Measurements from ENCODE around the gene FUCA2.

Gene FUCA2, protein sequence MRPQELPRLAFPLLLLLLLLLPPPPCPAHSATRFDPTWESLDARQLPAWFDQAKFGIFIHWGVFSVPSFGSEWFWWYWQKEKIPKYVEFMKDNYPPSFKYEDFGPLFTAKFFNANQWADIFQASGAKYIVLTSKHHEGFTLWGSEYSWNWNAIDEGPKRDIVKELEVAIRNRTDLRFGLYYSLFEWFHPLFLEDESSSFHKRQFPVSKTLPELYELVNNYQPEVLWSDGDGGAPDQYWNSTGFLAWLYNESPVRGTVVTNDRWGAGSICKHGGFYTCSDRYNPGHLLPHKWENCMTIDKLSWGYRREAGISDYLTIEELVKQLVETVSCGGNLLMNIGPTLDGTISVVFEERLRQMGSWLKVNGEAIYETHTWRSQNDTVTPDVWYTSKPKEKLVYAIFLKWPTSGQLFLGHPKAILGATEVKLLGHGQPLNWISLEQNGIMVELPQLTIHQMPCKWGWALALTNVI

DNA sequence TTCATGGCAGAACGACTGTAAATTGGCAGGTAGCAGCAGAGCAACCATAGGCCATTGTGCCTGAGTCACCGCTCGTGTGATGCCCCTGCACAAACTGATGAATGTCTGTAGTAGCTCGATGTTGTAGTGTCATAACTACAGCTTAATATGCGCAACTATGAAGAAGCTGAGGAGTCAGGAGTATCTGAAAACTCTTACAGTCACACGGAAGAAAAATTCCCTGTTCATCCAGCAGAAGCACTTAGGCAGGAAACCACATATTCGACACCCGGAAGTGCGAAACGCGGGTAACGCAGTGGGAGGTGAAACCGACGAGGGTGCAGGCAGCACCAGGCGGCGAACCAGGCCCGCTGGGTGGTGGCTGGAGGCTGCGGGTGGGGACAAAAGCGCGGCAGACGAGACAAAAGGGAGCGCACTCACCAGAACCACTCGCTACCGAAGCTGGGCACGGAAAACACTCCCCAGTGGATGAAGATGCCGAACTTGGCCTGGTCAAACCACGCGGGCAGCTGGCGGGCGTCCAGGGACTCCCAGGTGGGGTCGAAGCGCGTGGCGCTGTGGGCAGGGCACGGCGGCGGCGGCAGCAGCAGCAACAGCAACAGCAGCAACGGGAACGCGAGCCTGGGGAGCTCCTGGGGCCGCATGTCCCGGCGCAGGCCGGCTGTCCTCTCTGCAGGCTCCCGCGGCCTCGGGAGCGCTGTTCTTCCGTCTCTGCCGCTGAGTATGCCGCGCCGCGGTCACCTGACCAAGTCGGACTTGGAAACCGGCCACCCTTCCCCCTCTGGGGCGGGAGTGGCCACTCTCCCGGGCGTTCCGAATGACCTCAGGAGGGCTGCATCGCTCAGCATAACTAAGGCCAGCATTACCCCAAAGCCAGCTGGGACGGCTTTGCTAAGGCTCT, at the start of gene FUCA2:
Gene FUCA2, minus strand, starts transcription at position 730 of the 901 bp plus-strand sequence. Its CDS starts 86 bp downstream, at position 644.
- DNase-seq (peak; percentile 72), ATAC-seq (peak; percentile 83)

DNA sequence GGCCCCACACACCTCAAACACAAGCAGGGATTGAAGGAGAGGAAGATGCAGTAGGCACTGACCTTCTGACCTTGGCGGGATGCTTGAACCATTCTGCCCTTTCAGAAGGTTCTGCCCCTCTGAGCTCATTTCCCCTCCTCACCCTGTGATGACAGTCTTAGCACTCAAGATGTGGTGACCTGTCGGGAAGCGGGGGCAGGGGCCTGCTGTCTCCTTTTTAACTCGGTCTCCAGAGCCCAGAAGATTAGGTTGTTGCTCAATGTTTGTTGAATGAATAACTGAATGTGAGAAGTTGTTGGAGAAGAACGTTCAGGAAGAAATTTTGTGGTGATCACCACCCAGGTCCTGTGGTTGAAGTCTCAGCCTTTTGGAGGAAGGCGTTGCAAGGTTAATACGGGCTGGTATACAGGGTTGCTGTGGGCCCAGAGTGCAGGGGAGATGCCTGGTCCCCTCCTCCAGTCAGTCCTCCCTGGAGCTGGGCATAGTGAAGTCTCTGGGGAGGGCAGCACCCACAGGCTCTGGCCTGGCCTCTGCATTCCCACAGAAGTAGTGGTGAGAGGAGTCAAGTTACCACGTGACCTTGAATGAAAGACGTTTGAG, 49.7 kb upstream of the FUCA2 start:
- DNase-seq: no peak
- no peak for ATAC-seq

DNA sequence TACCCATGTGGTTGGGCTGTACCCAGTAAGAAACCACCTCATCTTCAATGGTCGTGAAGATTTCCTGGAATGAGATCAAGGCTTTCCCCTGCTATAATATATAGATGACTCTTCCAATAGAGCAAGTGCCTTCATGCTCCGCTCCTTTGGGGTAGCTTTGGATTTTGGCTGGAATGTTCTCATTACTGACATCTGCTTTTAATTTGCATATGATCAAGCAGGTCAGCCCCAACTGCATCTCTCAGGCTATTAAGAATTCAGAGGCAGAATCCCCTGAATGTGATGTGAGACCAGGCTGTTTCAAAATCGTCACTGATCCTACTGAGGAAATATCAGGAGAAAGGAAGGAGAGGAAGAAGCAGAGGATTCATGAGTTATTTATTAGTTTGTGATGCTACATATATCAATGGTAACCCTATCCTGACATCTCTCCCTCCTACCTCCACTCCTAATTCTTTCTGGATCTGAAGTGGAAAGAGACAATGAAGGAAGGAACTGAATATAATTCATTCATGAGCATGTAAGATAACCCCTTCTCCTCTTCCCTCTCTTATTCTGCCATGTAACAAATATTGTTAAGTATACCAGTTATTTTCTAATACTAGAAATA, 47.6 kb upstream of the FUCA2 start:
- DNase-seq (no peak), ATAC-seq (no peak)

DNA sequence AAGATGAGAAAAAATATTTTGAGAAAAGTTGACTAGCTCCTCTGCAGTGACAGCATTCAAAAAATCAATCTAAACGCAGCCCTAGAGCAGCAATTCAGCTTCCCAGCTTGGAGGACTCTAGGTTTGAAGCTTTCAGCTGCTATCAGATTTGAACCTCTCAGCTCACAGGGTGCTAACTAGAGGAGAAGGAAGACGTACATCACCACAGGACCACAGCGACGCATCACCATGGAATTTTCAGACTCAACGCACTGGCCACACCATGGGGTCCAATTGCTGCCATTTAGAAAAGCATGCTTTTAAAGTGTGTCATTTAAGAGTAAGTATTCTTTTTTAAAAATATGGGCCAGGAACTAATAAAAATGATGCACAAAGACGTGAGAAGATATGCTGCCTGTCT, 45.0 kb upstream of the FUCA2 start:
- DNase-seq: no peak
- ATAC-seq: no peak

DNA sequence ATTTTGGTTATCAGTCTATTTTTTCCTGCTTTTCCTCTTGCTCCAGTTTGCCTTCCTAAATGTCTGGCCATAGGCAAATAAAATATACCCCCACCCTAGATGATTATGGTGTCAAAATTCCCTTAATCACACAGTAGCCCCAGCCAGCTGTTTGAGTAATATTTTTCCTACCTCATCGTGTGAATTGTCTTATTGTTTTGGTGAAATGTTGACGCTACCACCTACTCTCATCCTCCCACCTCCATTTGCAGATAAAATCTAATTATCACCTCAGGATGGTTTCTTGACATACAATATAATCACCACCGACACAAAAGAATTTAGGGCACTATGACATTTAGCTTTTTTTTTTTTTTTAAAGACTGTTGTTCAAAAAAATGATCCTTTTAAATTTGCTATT, 44.1 kb upstream of the FUCA2 start:
- DNase-seq: no peak
- peak; percentile 42 for ATAC-seq

DNA sequence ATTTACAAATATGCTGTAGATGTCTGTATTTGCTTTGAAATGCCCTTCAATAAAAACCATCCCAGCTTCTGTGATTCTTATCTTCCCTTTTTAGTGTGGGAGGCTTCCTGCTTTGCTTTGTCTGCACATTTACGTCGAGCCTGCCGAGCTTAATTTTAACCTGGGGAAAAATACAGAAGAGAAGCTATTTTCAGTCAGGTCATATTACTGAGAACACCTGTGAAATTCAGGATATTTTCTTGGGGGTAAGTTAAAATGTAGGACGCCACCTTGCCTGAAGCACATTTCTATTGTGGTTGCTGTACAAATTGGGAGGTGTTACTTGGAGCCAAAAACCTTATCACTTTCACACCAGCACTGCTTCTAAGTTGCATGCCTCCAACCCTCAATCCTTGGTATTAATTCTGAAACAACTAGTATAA, 43.6 kb upstream of the FUCA2 start:
- ATAC-seq: peak; percentile 57
- no peak for DNase-seq

DNA sequence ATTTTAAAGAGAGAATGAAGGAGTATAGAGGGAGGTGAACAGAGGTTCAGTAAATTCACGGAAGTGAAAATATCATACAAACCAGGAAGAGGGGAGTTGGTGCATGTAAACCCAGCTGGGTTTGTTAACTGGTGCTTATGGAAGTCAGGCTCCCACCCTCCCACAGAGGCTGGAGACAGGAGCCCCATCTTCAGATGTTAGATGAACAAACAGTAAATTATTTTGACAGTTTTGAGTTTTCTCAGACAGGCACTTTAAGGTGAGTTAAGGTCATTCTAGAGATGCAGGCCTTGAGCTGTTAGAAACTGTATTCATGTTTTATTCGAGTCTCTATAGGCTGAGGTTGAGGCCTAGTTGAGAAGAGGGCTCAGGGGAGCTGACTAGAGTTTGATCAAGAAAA, 41.8 kb upstream of the FUCA2 start:
- DNase-seq (no peak), ATAC-seq (no peak)

DNA sequence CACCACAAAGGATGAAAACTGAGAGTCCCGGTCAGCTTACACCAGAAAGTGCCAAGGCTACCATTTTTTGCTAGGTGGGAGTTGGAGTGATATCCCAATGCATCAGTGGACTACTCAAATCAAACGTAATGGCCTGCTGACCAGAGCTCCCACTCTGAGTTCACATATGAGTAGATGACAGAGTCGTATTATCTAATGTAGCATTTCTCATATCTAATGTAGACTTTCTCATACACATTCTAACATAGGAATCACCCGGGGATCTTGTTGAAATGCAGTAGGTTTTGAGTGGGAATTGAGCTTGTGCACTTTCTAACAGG, 38.4 kb upstream of the FUCA2 start:
- no peak for DNase-seq
- ATAC-seq: no peak

DNA sequence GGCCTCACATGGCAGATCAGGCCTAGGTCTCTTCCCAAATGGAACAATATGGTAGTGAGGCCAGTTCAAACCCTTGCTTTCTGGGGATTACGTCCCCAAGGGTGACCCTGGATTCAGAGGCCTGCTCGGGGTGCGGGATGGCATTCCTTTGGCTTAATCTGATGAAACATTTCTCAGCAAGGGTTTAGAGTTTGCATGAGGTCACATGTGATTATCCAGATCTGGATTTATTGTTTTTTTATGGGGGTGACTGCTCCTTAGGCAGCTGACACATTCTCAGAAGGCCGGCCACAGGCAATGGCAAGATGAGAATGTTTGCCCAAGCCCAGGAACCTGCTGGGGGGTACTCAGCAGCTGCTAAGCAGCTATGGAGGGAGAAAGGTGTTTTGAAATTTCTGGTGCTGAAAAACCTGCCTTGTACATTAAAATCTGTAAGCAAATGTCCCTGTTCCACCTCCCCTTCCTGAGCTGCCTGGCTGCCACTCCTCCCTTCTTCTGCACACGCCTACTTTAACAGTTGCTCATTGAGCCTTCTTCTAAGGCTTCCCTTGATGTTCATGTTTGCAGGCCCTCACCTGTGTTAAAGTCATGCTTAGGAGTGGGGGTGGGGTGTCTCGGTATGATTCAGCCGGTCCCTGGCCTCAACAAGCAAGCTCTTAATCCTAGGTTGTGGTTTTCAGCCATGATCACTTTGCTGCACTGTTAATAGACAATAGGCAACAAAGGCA, 37.9 kb upstream of the FUCA2 start:
- no peak for DNase-seq
- no peak for ATAC-seq

DNA sequence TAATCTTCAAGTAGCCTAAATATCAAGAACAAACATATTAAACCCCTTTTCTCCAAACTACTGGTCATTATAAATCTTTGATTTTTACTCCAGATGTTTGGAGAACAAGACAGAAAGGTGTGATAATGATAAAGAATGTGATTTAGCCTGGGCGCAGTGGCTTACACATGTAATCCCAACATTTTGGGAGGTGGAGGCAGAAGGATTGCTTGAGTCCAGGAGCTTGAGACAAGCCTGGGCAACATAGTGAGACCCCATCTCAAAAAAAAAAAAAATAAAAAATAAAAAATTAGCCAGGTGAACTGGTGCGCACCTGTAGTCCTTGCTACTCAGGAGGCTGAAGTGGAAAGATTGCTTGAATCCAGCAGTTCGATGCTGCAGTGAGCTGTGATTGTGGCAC, 35.1 kb upstream of the FUCA2 start:
- DNase-seq (no peak), ATAC-seq (no peak)

DNA sequence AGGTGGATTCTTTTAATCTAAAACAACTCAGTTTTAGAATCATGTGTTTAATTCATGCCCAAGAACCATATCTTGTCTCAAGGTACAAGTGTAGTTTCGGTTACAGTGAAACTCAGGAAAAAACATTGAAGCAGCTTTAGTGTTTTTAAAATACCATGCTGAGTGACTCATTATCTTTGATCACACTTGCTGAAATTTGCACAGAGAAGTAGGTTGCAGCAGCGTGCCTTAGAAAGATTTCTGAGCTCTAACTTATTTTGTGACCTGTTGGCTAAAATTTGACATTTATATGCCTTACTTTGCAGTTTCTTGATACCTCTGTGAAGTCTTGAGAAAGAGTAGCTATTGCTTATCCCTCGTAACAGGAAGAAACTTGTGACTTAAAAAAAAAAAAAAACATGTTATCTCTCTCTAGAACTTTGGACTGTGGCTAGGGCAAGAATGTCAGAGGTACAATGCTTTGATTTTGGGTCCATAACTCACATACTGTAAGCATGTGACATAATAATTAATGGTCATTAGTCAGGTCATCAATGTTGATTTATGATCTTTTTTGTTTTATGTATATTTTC, 34.5 kb upstream of the FUCA2 start:
- DNase-seq (no peak), ATAC-seq (peak; percentile 61)

DNA sequence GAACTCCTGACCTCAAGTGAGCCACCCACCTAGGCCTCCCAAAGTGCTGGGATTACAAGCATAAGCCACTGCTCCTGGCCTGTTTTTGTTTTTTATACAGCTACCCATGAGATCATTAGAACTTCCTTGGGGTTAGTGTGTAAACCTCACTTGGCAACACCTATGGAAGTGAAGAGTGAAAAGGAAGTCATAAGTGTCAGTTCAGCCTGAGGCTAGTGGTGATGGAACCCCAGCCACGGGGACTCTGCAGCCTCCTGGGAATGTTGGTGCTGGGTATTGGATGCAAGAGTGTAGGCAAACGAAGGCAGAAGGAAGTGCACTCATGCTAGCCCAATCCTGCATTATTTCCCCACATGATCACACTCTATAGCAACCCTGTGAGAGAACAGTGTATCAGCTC, 33.6 kb upstream of the FUCA2 start:
- DNase-seq: no peak
- ATAC-seq: no peak

DNA sequence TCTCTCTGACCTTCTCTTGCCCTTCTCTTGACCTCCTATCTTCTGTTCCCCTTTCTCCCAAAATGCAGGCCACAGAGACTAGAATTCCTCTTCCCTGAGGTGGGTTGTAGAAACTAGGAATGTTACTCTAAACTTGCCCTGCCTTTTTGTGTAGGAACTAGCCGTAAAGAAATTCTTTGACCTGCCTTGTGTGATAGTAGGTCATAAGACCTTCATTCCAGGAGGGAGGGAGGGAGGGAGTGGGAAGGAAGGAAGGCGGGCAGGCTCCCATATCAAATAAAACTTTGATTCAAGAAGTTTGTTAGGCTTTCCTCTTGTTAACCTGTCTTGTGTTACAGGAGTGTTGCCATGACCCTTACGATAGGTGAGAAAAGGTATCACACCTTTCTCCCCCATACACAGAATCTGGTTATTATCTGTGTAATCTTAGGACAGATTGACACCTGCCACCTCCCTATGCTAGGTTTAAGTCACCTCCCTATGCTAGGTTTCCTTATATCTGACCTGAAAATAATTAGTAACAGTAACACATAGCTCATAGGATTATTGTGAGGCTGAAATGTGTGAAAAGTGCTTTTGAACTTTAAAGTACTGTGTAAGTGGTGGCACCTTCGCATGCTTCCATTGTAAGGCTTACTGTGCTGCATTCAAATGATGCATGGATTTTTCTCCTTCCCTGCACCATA, 32.6 kb upstream of the FUCA2 start:
- DNase-seq: no peak
- no peak for ATAC-seq

DNA sequence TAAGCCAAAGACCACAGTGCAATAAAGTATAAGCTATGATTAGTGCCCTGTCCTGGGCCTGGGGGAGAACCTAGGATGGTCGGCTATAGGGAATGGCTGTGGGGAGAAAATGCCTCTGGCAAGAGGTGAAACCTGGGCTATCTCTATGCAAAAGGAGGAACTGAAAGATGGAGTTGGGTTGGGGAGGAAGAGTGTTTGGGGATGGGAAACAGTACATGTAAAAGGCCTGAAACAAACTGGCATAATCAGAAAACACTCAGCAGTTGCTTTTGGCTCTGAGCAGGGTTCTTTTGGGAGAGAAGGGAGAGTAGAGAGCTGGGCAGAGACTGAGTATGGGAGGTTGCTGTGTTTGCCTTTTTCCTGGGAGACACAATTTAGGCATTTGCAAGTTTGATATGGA, 31.9 kb upstream of the FUCA2 start:
- ATAC-seq: no peak
- no peak for DNase-seq

DNA sequence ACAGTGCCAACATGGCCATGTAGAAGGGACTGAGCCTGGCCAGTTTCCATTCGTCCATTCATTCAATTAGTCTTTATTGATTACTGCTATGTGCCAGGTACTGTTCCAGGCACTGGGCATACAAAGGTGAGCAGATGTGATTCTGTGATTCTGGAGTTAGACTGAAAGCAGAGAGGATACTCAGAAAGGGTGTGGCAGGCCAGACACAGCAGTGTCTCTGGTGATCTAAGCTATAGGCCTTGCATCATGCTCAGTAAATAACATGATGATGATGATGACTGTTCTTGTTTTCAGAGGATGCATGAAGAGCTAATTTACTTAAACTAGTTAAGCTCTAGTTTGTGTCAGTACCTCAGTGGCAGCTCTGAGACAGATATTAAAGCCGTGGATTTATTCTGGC, 31.4 kb upstream of the FUCA2 start:
- DNase-seq (no peak), ATAC-seq (peak; percentile 31)

DNA sequence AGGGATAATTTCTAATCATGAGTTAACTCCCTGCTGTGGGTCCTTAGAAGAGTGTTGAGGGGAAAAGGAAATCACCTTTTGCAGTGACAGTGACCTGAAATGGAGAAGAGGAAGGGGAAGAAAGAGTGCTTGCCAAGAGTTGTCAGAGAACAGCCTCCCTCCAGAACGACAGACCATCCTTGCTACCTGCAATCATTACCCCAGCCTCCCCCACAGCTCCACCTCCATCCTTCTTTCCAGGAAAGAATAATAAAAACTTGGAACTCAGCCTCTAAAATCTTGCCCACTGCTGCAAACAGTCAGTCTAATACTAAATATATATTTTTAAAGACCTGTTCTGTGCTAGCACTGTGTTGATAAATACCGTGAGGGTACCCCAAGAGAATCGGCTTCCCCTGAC, 28.7 kb upstream of the FUCA2 start:
- no peak for ATAC-seq
- DNase-seq: no peak

DNA sequence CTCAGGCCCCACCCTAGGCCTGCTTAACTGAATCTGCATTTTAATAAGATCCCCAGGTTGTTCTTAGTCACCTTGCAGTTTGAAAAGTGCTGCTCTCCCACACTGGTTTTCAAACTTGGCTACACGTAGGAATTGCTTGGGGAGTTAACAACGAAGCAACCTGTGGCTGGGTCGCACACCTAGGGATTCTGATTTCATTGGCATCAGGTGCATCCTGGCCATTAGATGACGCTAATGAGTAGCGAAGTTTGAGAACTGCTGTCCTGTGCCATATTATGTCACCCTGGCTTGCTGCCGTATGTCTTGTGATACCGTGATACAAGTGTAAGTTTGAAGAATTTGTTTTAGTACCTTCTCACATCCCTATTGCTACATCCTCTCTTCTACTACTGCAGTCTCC, 28.2 kb upstream of the FUCA2 start:
- no peak for ATAC-seq
- no peak for DNase-seq

DNA sequence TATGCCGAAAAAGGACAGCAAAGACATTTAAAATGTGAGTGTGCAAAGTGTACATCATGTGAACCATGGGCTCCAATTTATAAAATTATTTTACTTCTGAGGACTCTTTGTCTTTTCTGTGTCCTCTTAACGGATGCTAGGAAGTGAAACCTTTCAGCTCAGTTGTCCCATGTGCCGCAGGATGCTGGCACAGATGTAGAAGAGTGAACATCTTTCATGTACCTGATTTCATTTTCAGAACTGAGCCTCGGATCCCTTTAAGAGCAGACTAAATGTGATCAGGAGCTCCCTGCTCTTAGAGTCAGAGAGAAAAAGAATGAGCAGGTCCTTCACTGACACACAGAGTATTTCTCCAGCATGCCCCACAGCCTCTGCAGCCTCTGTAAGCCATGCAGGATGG, 27.6 kb upstream of the FUCA2 start:
- ATAC-seq: no peak
- no peak for DNase-seq

DNA sequence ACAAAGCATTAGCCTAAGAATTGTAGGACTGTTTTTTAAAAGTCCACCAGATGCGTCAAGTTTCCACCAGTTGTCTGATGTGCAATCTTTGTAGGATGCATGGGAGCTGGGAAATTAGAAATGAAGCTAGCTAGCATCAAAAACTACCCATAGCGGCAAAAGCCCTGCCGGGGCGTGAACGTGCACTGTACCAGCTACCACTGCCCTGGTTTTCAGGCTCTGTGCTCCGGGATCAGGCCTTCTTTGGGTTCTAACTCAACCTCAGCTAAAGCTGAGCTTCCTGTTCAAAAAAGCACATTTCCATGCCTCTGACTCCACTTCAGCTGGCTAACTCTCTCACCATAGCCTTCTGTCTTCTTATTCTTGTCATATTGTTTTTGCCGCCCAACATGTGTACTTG, 26.9 kb upstream of the FUCA2 start:
- DNase-seq (no peak), ATAC-seq (no peak)

DNA sequence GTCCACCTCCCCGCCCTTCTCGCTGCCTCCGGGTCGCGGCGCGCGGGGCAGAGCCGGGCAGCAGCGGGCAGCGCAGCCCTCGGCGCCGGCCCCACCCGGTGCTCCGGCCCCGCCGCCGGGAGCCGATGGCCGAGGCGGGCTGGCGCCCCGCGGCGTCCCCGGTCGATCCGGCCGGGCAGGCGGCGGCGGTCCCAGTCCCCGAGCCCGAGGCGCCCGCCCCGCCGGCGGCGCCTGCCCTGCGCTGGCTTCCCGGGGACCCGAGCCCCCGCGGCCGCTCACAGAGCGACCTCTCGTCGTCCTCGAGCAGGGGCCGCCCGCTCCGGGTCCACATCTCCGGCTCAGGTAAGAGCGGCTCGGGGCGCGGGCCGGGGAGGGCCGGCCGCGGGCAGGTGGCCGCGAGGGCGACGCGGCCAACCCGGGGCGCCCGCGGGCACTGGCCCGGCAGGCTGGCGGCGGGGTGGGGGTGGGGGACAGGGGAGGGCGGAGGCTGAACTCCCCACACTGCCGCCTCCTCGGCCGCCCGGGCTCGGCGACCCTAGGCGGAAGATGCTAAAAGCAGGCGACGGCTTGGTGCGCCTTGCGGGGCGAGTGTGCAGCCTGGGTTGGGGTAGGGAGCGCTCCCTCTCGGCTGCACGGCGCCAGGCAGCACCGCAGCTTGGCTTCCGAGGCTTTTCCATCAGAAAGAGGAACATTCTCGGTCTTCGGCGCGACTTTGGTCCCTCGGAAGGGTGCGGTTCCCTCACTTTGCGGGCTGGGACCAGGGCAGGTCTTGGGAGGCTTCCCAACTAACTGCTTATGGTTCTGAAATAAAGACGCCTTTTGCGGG, 25.6 kb upstream of the FUCA2 start:
- DNase-seq (peak; percentile 68), ATAC-seq (peak; percentile 79)
